Measurements from ENCODE around the gene NUMBL. TPM values are rescaled to one million over a fixed set of nuclear protein-coding genes. Genes with fewer than 3 reads are reported as not detected.
A peak's percentile ranks its signal among the peaks of the same experiment; 100 is the strongest.

NUMBL gene
- total and polyA plus RNA-seq, 2 of the 13 experiments (the other 11 are each of a cell fraction or from before 2014, with no cell fraction given): 0.49 to 2.3 TPM

- TF ChIP-seq, protein P1, sequence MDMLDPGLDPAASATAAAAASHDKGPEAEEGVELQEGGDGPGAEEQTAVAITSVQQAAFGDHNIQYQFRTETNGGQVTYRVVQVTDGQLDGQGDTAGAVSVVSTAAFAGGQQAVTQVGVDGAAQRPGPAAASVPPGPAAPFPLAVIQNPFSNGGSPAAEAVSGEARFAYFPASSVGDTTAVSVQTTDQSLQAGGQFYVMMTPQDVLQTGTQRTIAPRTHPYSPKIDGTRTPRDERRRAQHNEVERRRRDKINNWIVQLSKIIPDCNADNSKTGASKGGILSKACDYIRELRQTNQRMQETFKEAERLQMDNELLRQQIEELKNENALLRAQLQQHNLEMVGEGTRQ (IDR thresholded peaks at IDR 0.05; ENCODE audit: low read depth, low read length): peak; percentile 61
- TF ChIP-seq, protein P1 (CRISPR knock-in tag; IDR thresholded peaks at IDR 0.05; ENCODE audit: borderline replicate concordance): peak; percentile 82; the same call in 1 of the 2 replicates
- peak; percentile 69; the same call in 1 of the 2 replicates for TF ChIP-seq ZSCAN21 (CRISPR knock-in tag; IDR thresholded peaks at IDR 0.05; ENCODE audit: borderline replicate concordance)
- TF ChIP-seq ZGPAT (CRISPR knock-in tag; IDR thresholded peaks at IDR 0.05): peak; percentile 72; the same call in 1 of the 2 replicates
- TF ChIP-seq ZNF777 (CRISPR knock-in tag; IDR thresholded peaks at IDR 0.05): peak; percentile 85
- TF ChIP-seq NR2F6 (IDR thresholded peaks at IDR 0.05): no peak
- TF ChIP-seq NR2F6 (CRISPR knock-in tag; IDR thresholded peaks at IDR 0.05): peak; percentile 57
- TF ChIP-seq ELF3 (CRISPR knock-in tag; IDR thresholded peaks at IDR 0.05): peak; percentile 68; the same call in 1 of the 2 replicates
- TF ChIP-seq AKAP8 (CRISPR knock-in tag; IDR thresholded peaks at IDR 0.05): 0 out of 2 replicates have a peak, but pooled peaks have one; percentile 45
- peak; percentile 52; the same call in 1 of the 2 replicates for TF ChIP-seq KLF6 (CRISPR knock-in tag; IDR thresholded peaks at IDR 0.05)
- TF ChIP-seq, protein P2, sequence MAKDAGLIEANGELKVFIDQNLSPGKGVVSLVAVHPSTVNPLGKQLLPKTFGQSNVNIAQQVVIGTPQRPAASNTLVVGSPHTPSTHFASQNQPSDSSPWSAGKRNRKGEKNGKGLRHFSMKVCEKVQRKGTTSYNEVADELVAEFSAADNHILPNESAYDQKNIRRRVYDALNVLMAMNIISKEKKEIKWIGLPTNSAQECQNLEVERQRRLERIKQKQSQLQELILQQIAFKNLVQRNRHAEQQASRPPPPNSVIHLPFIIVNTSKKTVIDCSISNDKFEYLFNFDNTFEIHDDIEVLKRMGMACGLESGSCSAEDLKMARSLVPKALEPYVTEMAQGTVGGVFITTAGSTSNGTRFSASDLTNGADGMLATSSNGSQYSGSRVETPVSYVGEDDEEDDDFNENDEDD (CRISPR knock-in tag; IDR thresholded peaks at IDR 0.05; ENCODE audit: borderline replicate concordance): peak; percentile 94
- peak; percentile 58; the same call in 1 of the 2 replicates for TF ChIP-seq PHF21A (CRISPR knock-in tag; IDR thresholded peaks at IDR 0.05)
- TF ChIP-seq LCORL (IDR thresholded peaks at IDR 0.05): no peak
- TF ChIP-seq LCORL (CRISPR knock-in tag; IDR thresholded peaks at IDR 0.05): peak; percentile 52; the same call in 1 of the 2 replicates
- peak; percentile 20 for TF ChIP-seq TAF15 (IDR thresholded peaks at IDR 0.05; ENCODE audit: low read depth, low read length, poor library complexity, severe bottlenecking)
- TF ChIP-seq ZFX (CRISPR knock-in tag; IDR thresholded peaks at IDR 0.05; ENCODE audit: low read depth): peak; percentile 50
- peak; percentile 48; the same call in 1 of the 2 replicates for TF ChIP-seq MED1 (CRISPR knock-in tag; IDR thresholded peaks at IDR 0.05)
- TF ChIP-seq DMAP1 (CRISPR knock-in tag; IDR thresholded peaks at IDR 0.05): peak; percentile 91
- TF ChIP-seq RBM22 (optimal IDR thresholded peaks at IDR 0.05; ENCODE audit: low read length): no peak
- 0 out of 2 replicates have a peak, but pooled peaks have one; percentile 56 for TF ChIP-seq ZFP36L1 (CRISPR knock-in tag; IDR thresholded peaks at IDR 0.05)
- TF ChIP-seq RCOR2 (CRISPR knock-in tag; IDR thresholded peaks at IDR 0.05): no peak
- TF ChIP-seq CBX1 (IDR thresholded peaks at IDR 0.05; ENCODE audit: low read depth): no peak
- TF ChIP-seq IRF9 (CRISPR knock-in tag; IDR thresholded peaks at IDR 0.05; ENCODE audit: borderline replicate concordance): 0 out of 2 replicates have a peak, but pooled peaks have one; percentile 37
- no peak for TF ChIP-seq ZFP41 (CRISPR knock-in tag; IDR thresholded peaks at IDR 0.05; ENCODE audit: borderline replicate concordance)
- TF ChIP-seq MAZ (IDR thresholded peaks at IDR 0.05; ENCODE audit: borderline replicate concordance, low read depth, low read length): no peak
- peak; percentile 66 for TF ChIP-seq MAZ (CRISPR knock-in tag; IDR thresholded peaks at IDR 0.05; ENCODE audit: low read depth)
Observed at GRCh38 chr19:40662925-40663694, 27.3 kb downstream of the NUMBL start (continued).

Measured in HepG2 (cell line).